IPS-11a (cell line): ENCODE results near the gene ARHGEF5.
"Not testable (repeated sequence)": the region's sequence is repeated elsewhere in the genome, so short reads cannot be mapped to it uniquely, and the experiment has no call there.

Experiments
- H3K4me3 ChIP-seq: one replicate; pipeline ENCODE4 v1.5.1; 2013; ENCODE audit warnings: low read depth, low read length, control low read depth

The ARHGEF5 gene

GRCh38 chr7:144355176-144355822 is at the start of gene ARHGEF5:
ARHGEF5 (plus strand) TSS chr7:144355402; CDS start chr7:144362670, 7,268 bp downstream.
- not testable (repeated sequence) for H3K4me3 ChIP-seq

- not testable (repeated sequence) for H3K4me3 ChIP-seq
Observed at GRCh38 chr7:144309702-144310101, 45.5 kb upstream of the ARHGEF5 start.

GRCh38 chr7:144311218-144311617 is 44.0 kb upstream of the ARHGEF5 start:
- not testable (repeated sequence) for H3K4me3 ChIP-seq

- H3K4me3 ChIP-seq = not testable (repeated sequence)
Observed at GRCh38 chr7:144311872-144312469, 43.2 kb upstream of the ARHGEF5 start, which contains the start of gene OR2A1. OR2A1 (plus strand) TSS chr7:144312419; CDS start chr7:144318125, 5,706 bp downstream.

- H3K4me3 ChIP-seq = not testable (repeated sequence)
Observed at GRCh38 chr7:144317537-144317936, 37.7 kb upstream of the ARHGEF5 start.

- H3K4me3 ChIP-seq = not testable (repeated sequence)
Observed at GRCh38 chr7:144319547-144319946, 35.7 kb upstream of the ARHGEF5 start.

- H3K4me3 ChIP-seq = not testable (repeated sequence)
Observed at GRCh38 chr7:144321677-144322206, 33.5 kb upstream of the ARHGEF5 start.

GRCh38 chr7:144323359-144323758 is 31.8 kb upstream of the ARHGEF5 start:
- H3K4me3 ChIP-seq = not testable (repeated sequence)

GRCh38 chr7:144325868-144326267 is 29.3 kb upstream of the ARHGEF5 start:
- not testable (repeated sequence) for H3K4me3 ChIP-seq

- not testable (repeated sequence) for H3K4me3 ChIP-seq
Observed at GRCh38 chr7:144330044-144330443, 25.2 kb upstream of the ARHGEF5 start.

- not testable (repeated sequence) for H3K4me3 ChIP-seq
Observed at GRCh38 chr7:144331221-144331995, 23.8 kb upstream of the ARHGEF5 start.

GRCh38 chr7:144331996-144332288 is 23.3 kb upstream of the ARHGEF5 start:
- not testable (repeated sequence) for H3K4me3 ChIP-seq

GRCh38 chr7:144348625-144349024 is 6.6 kb upstream of the ARHGEF5 start:
- not testable (repeated sequence) for H3K4me3 ChIP-seq

- H3K4me3 ChIP-seq = not testable (repeated sequence)
Observed at GRCh38 chr7:144351667-144352066, 3.5 kb upstream of the ARHGEF5 start.

- not testable (repeated sequence) for H3K4me3 ChIP-seq
Observed at GRCh38 chr7:144356185-144356584, 983 bp downstream of the ARHGEF5 start.

- H3K4me3 ChIP-seq = not testable (repeated sequence)
Observed at GRCh38 chr7:144356860-144357259, 1.7 kb downstream of the ARHGEF5 start.

GRCh38 chr7:144362061-144362460 is 6.9 kb downstream of the ARHGEF5 start:
- not testable (repeated sequence) for H3K4me3 ChIP-seq

- H3K4me3 ChIP-seq = not testable (repeated sequence)
Observed at GRCh38 chr7:144365523-144365922, 10.3 kb downstream of the ARHGEF5 start.

- not testable (repeated sequence) for H3K4me3 ChIP-seq
Observed at GRCh38 chr7:144367250-144367649, 12.0 kb downstream of the ARHGEF5 start.

- H3K4me3 ChIP-seq = not testable (repeated sequence)
Observed at GRCh38 chr7:144369221-144369620, 14.0 kb downstream of the ARHGEF5 start.

- H3K4me3 ChIP-seq = no peak overlapping the region
Observed at GRCh38 chr7:144378651-144379050, 23.4 kb downstream of the ARHGEF5 start.
